SK-N-MC (cell line): ENCODE results near the gene TEKTIP1.
"Not testable (repeated sequence)": the region's sequence is repeated elsewhere in the genome, so short reads cannot be mapped to it uniquely, and the experiment has no call there.

Source experiments
- DNase-seq: peaks from one replicate; pipeline ENCODE4 v3.0.0-alpha.2; 2011; ENCODE audit warnings: low read depth, low spot score
- H3K27ac ChIP-seq: fragments of 200-600 bp; sonication (generic); 2 replicates; pipeline ENCODE4 v1.5.1; 2016; ENCODE audit warnings: mixed run types
- H3K36me3 ChIP-seq: fragments of 200-600 bp; sonication (generic); 2 replicates; pipeline ENCODE4 v1.6.1; 2017; ENCODE audit warnings: antibody characterized with exemption, low read length, mixed read lengths; ENCODE audit not compliant: insufficient read depth
- H3K4me3 ChIP-seq: fragments of 200-600 bp; sonication (generic); 2 replicates; pipeline ENCODE4 v1.5.1; 2016
- H3K9ac ChIP-seq: fragments of 200-600 bp; sonication (generic); 2 replicates; pipeline ENCODE4 v1.8.0; 2017; ENCODE audit warnings: mixed run types, mixed read lengths; ENCODE audit not compliant: insufficient read length
- H3K9me3 ChIP-seq: fragments of 200-600 bp; sonication (generic); 2 replicates; pipeline ENCODE4 v1.6.1; 2017; ENCODE audit warnings: low read depth, mild to moderate bottlenecking, antibody characterized with exemption, low read length, moderate library complexity, mixed read lengths
- EZH2 ChIP-seq: fragments of 200-600 bp; sonication (generic); IDR thresholded peaks from one replicate; pipeline ENCODE4 v1.6.1; 2017; ENCODE audit warnings: antibody characterized with exemption
- FOXP2 ChIP-seq: optimal IDR thresholded peaks from 2 replicates; pipeline ENCODE3; 2011; ENCODE audit warnings: mild to moderate bottlenecking, moderate library complexity; ENCODE audit not compliant: insufficient read depth; ENCODE audit errors: extremely low read length, control extremely low read depth
- POLR2AphosphoS5 ChIP-seq: IDR thresholded peaks from 2 replicates; pipeline ENCODE4 v1.6.1; 2012; ENCODE audit warnings: mild to moderate bottlenecking, low read depth, low read length, borderline replicate concordance

TEKTIP1 gene

GRCh38 chr19:3526507-3527237 is 12.3 kb upstream of the TEKTIP1 start:
- Histone ChIP-seq H3K36me3 (peaks cover 27% of the 10 kb centered on the region; the same call in 1 of the 2 replicates), H3K9ac (no peak overlapping the region), H3K4me3 (no peak overlapping the region), H3K9me3 (no peaks in the 10 kb centered on the region), H3K27ac (no peak overlapping the region)
- DNase-seq, result no peak
- TF ChIP-seq POLR2AphosphoS5 (no peak), FOXP2 (no peak), EZH2 (no peak)

- no peak for DNase-seq
- TF ChIP-seq EZH2 (no peak), POLR2AphosphoS5 (no peak), FOXP2 (no peak)
- peaks cover 28% of the 10 kb centered on the region; the same call in 1 of the 2 replicates for H3K36me3 ChIP-seq
- H3K9me3 ChIP-seq, result no peaks in the 10 kb centered on the region
- H3K4me3 ChIP-seq, result no peak overlapping the region
- H3K9ac ChIP-seq, result no peak overlapping the region
- H3K27ac ChIP-seq, result no peak overlapping the region
Measured at GRCh38 chr19:3527238-3527910, 11.6 kb upstream of the TEKTIP1 start.

- no peak overlapping the region for H3K4me3 ChIP-seq
- H3K27ac ChIP-seq, result no peak overlapping the region
- H3K9me3 ChIP-seq, result no peaks in the 10 kb centered on the region
- no peak for DNase-seq
- no peak overlapping the region for H3K9ac ChIP-seq
- TF ChIP-seq EZH2, result no peak
- peaks cover 34% of the 10 kb centered on the region; the same call in 1 of the 2 replicates for H3K36me3 ChIP-seq
Measured at GRCh38 chr19:3528080-3528479, 10.9 kb upstream of the TEKTIP1 start.

- H3K4me3 ChIP-seq, result no peak overlapping the region
- DNase-seq, result no peak
- H3K36me3 ChIP-seq, result peaks cover 40% of the 10 kb centered on the region; the same call in 1 of the 2 replicates
- H3K27ac ChIP-seq, result no peak overlapping the region
- no peak overlapping the region for H3K9ac ChIP-seq
- H3K9me3 ChIP-seq, result no peaks in the 10 kb centered on the region
- no peak for TF ChIP-seq POLR2AphosphoS5
- TF ChIP-seq FOXP2, result no peak
- no peak for TF ChIP-seq EZH2
Measured at GRCh38 chr19:3528539-3529211, 10.3 kb upstream of the TEKTIP1 start.

- H3K9me3 ChIP-seq, DNase-seq, H3K27ac ChIP-seq, H3K4me3 ChIP-seq, H3K9ac ChIP-seq: not testable (repeated sequence)
- H3K36me3 ChIP-seq, result peaks cover 35% of the 10 kb centered on the region; the same call in 1 of the 2 replicates
Measured at GRCh38 chr19:3529299-3529698, 9.7 kb upstream of the TEKTIP1 start.

- H3K36me3 ChIP-seq, result peaks cover 37% of the 10 kb centered on the region; the same call in 1 of the 2 replicates
- TF ChIP-seq EZH2 (no peak), POLR2AphosphoS5 (no peak), FOXP2 (no peak)
- DNase-seq, result no peak
Measured at GRCh38 chr19:3530389-3530788, 8.6 kb upstream of the TEKTIP1 start.

GRCh38 chr19:3531716-3532115 is 7.3 kb upstream of the TEKTIP1 start:
- Histone ChIP-seq H3K9me3 (no peaks in the 10 kb centered on the region), H3K4me3 (no peak overlapping the region), H3K36me3 (peaks cover 32% of the 10 kb centered on the region; the same call in 1 of the 2 replicates), H3K9ac (no peak overlapping the region), H3K27ac (no peak overlapping the region)
- no peak for DNase-seq
- TF ChIP-seq FOXP2, result no peak
- no peak for TF ChIP-seq POLR2AphosphoS5
- TF ChIP-seq EZH2, result no peak

More at GRCh38 chr19:3530389-3530788, 8.6 kb upstream of the TEKTIP1 start:
- H3K27ac ChIP-seq, result no peak overlapping the region
- no peak overlapping the region for H3K9ac ChIP-seq
- no peak overlapping the region for H3K4me3 ChIP-seq
- H3K9me3 ChIP-seq, result no peaks in the 10 kb centered on the region

GRCh38 chr19:3532154-3532786 is 6.7 kb upstream of the TEKTIP1 start:
- DNase-seq, result no peak
- peaks cover 27% of the 10 kb centered on the region; the same call in 1 of the 2 replicates for H3K36me3 ChIP-seq
- TF ChIP-seq EZH2 (no peak), POLR2AphosphoS5 (no peak), FOXP2 (no peak)
- no peak overlapping the region for H3K27ac ChIP-seq
- H3K9me3 ChIP-seq, result no peaks in the 10 kb centered on the region
- H3K9ac ChIP-seq, result no peak overlapping the region
- H3K4me3 ChIP-seq, result no peak overlapping the region
